ENCODE results near the gene FAM228A. TPM values are rescaled to one million over a fixed set of nuclear protein-coding genes. Genes with fewer than 3 reads are reported as not detected.

FAM228A gene
- total and polyA plus RNA-seq, 2 experiments from 2014 or later: 0.13 TPM; not detected in 1

DNA sequence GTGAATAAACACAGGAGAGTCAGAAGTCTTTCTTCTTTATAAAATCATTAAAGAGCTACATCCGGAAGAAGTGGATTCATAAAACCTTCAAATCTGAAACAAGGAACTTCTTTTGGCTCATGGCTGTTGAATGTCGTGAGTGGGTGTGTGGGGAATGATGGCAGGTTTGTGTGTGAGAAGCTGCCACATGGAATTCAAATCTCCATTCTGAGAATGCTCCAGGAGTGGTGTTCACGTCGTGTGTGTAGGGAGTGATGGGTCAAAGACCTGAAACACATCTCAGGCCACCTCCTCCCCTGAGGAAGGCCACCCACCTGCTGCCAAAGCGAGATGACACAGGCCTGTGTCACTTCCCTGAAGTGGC, 28.9 kb downstream of the FAM228A start:
- no peak overlapping the region for H3K4me2 ChIP-seq
- H3K9me3 ChIP-seq (ENCODE audit: low read depth): no peaks in the 10 kb centered on the region
- no peaks in the 10 kb centered on the region for H3K9me2 ChIP-seq (replicated peaks; ENCODE audit: insufficient read depth)
- H3K27me3 ChIP-seq: no peaks in the 10 kb centered on the region
- H2AFZ ChIP-seq: no peak overlapping the region
- 75% methylated on average over 5 of the region's 5 CpGs for WGBS (ENCODE audit: low lambda C conversion rate, missing lambda C conversion rate)
- TF ChIP-seq EZH2 (IDR thresholded peaks at IDR 0.05; ENCODE audit: borderline replicate concordance) (no peak), EZH2phosphoT487 (IDR thresholded peaks at IDR 0.05; ENCODE audit: low read depth, severe bottlenecking, unreplicated experiment) (no peak)
- TF ChIP-seq, protein P1, sequence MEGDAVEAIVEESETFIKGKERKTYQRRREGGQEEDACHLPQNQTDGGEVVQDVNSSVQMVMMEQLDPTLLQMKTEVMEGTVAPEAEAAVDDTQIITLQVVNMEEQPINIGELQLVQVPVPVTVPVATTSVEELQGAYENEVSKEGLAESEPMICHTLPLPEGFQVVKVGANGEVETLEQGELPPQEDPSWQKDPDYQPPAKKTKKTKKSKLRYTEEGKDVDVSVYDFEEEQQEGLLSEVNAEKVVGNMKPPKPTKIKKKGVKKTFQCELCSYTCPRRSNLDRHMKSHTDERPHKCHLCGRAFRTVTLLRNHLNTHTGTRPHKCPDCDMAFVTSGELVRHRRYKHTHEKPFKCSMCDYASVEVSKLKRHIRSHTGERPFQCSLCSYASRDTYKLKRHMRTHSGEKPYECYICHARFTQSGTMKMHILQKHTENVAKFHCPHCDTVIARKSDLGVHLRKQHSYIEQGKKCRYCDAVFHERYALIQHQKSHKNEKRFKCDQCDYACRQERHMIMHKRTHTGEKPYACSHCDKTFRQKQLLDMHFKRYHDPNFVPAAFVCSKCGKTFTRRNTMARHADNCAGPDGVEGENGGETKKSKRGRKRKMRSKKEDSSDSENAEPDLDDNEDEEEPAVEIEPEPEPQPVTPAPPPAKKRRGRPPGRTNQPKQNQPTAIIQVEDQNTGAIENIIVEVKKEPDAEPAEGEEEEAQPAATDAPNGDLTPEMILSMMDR (IDR thresholded peaks at IDR 0.05; ENCODE audit: poor library complexity): no peak
- no peak for DNase-seq (ENCODE audit: low spot score)
- H3K27ac ChIP-seq: no peak overlapping the region
- H3K4me3 ChIP-seq: no peak overlapping the region
- peaks cover 7% of the 10 kb centered on the region for H3K4me1 ChIP-seq (ENCODE audit: insufficient read depth)
- H3K79me2 ChIP-seq: no peaks in the 10 kb centered on the region
- no peaks in the 10 kb centered on the region for H3K36me3 ChIP-seq (replicated peaks; ENCODE audit: insufficient read depth, low read depth)
- no peaks in the 10 kb centered on the region for H4K20me1 ChIP-seq (ENCODE audit: insufficient read depth, poor library complexity, severe bottlenecking)

DNA sequence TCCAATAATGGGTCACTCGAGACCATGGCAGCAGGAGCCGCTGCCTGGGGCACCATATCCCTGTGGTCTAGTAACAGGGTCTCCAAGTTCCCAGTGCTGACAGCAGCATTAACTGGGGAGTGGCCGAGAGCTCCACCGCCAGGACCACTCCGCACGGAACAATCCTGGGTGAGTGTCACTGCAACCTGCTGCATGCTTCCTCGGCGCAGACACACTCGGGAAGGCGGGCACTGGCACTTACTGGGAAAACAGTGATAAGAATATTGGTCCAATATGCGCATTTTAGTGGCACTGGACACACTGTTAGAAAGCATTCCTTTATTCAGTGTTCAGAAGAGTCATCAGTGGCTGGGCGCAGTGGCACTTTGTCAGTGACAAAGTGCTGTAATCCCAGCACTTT, 29.7 kb downstream of the FAM228A start:
- WGBS (ENCODE audit: low lambda C conversion rate, missing lambda C conversion rate): 93% methylated on average over 12 of the region's 12 CpGs
- TF ChIP-seq EZH2phosphoT487 (IDR thresholded peaks at IDR 0.05; ENCODE audit: low read depth, severe bottlenecking, unreplicated experiment) (no peak), EZH2 (IDR thresholded peaks at IDR 0.05; ENCODE audit: borderline replicate concordance) (no peak)
- TF ChIP-seq, protein P1 (IDR thresholded peaks at IDR 0.05; ENCODE audit: poor library complexity): no peak
- Histone ChIP-seq H3K9me3 (ENCODE audit: low read depth) (no peaks in the 10 kb centered on the region), H3K4me2 (no peak overlapping the region), H3K27me3 (no peaks in the 10 kb centered on the region), H3K27ac (no peak overlapping the region), H3K4me1 (ENCODE audit: insufficient read depth) (peaks cover 7% of the 10 kb centered on the region), H3K9me2 (replicated peaks; ENCODE audit: insufficient read depth) (no peaks in the 10 kb centered on the region), H3K79me2 (no peaks in the 10 kb centered on the region), H2AFZ (no peak overlapping the region), H3K36me3 (replicated peaks; ENCODE audit: insufficient read depth, low read depth) (no peaks in the 10 kb centered on the region), H3K4me3 (no peak overlapping the region), H4K20me1 (ENCODE audit: insufficient read depth, poor library complexity, severe bottlenecking) (no peaks in the 10 kb centered on the region)
- DNase-seq (ENCODE audit: low spot score): no peak

DNA sequence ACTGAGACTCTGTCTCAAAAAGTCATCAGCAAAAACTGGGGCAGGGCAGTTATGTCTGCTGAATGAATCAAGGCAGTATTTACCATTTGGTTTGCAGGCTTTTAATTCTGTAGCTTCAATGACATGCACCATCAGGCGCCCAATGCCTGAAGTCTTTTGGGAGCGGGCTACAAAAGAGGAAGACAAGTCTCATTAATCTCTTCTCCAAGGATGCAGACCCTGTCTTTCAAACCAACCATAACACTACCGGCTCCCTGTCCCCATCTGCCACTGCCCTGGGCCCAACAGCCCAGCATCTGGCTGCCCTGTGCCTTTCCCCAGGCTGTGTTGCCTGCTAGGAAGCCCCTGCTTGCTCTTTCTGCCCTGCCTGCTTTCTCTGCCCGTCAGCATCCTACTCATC, 30.3 kb downstream of the FAM228A start:
- Histone ChIP-seq H4K20me1 (ENCODE audit: insufficient read depth, poor library complexity, severe bottlenecking) (no peaks in the 10 kb centered on the region), H3K9me3 (ENCODE audit: low read depth) (no peaks in the 10 kb centered on the region), H3K4me1 (ENCODE audit: insufficient read depth) (peaks cover 7% of the 10 kb centered on the region), H3K79me2 (no peaks in the 10 kb centered on the region), H3K27me3 (no peaks in the 10 kb centered on the region), H3K4me2 (no peak overlapping the region), H3K36me3 (replicated peaks; ENCODE audit: insufficient read depth, low read depth) (no peaks in the 10 kb centered on the region), H2AFZ (no peak overlapping the region), H3K9me2 (replicated peaks; ENCODE audit: insufficient read depth) (no peaks in the 10 kb centered on the region), H3K4me3 (no peak overlapping the region), H3K27ac (no peak overlapping the region)
- TF ChIP-seq, protein P1 (IDR thresholded peaks at IDR 0.05; ENCODE audit: poor library complexity): no peak
- DNase-seq (ENCODE audit: low spot score): no peak
- WGBS (ENCODE audit: low lambda C conversion rate, missing lambda C conversion rate): 95% methylated on average over 4 of the region's 4 CpGs

DNA sequence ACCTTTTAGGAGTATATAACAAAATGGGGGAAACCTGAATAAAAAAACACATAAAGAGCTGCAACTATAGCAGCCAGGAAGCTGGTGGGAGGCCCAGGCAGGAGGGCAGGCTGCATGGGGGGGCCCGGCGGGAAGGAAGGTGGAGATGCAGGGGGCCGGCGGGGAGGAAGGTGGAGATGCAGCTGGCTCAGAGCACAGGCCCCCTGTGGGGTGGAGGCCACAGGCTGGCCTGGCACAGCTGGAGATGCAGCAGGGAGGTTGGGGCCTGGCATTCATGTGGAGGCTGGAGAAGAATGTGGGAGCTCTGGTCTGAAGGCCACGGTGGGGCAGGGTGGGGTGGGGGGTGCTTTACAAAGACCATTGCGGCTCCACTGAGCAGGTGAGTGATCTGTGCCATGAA, 31.4 kb downstream of the FAM228A start:
- no peaks in the 10 kb centered on the region for H3K9me2 ChIP-seq (replicated peaks; ENCODE audit: insufficient read depth)
- no peak overlapping the region for H3K4me3 ChIP-seq
- H4K20me1 ChIP-seq (ENCODE audit: insufficient read depth, poor library complexity, severe bottlenecking): no peaks in the 10 kb centered on the region
- H3K4me2 ChIP-seq: no peak overlapping the region
- H3K9me3 ChIP-seq (ENCODE audit: low read depth): no peaks in the 10 kb centered on the region
- H3K79me2 ChIP-seq: no peaks in the 10 kb centered on the region
- H3K4me1 ChIP-seq (ENCODE audit: insufficient read depth): peaks cover 7% of the 10 kb centered on the region
- TF ChIP-seq EZH2phosphoT487 (IDR thresholded peaks at IDR 0.05; ENCODE audit: low read depth, severe bottlenecking, unreplicated experiment) (no peak), EZH2 (IDR thresholded peaks at IDR 0.05; ENCODE audit: borderline replicate concordance) (no peak)
- TF ChIP-seq, protein P1 (IDR thresholded peaks at IDR 0.05; ENCODE audit: poor library complexity): no peak
- 100% methylated on average over 4 of the region's 6 CpGs for WGBS (ENCODE audit: low lambda C conversion rate, missing lambda C conversion rate)
- no peak for DNase-seq (ENCODE audit: low spot score)
- H3K36me3 ChIP-seq (replicated peaks; ENCODE audit: insufficient read depth, low read depth): no peaks in the 10 kb centered on the region
- H2AFZ ChIP-seq: no peak overlapping the region
- no peak overlapping the region for H3K27ac ChIP-seq
- no peaks in the 10 kb centered on the region for H3K27me3 ChIP-seq
